Thymus (tissue), 11 donors: ENCODE data around the gene AFF3. TPM values are rescaled to one million over a fixed set of nuclear protein-coding genes. Genes with fewer than 3 reads are reported as not detected.

ENCODE experiments used
- DNase-seq, 9 donors: peaks; one replicate each; pipeline ENCODE4 v3.0.0-alpha.2; 2013; ENCODE audit warnings: low spot score in 9 of 9, low read depth in 6 of 9, missing footprints in 1 of 9
- H3K27ac ChIP-seq, 2 donors: one replicate each; pipeline ENCODE4 v1.5.1; 2013; ENCODE audit warnings: control low read depth in 1 of 2, low read depth in 1 of 2, low read length in 1 of 2, mild to moderate bottlenecking in 1 of 2, moderate library complexity in 1 of 2
- H3K27me3 ChIP-seq, 2 donors: one replicate each; pipeline ENCODE4 v1.5.1; 2013; ENCODE audit warnings: low read length in 1 of 2; ENCODE audit not compliant: control insufficient read depth in 2 of 2, insufficient read depth in 1 of 2
- H3K36me3 ChIP-seq, 2 donors: one replicate each; pipeline ENCODE4 v1.5.1; 2013; ENCODE audit warnings: low read length in 1 of 2, mild to moderate bottlenecking in 1 of 2, moderate library complexity in 1 of 2; ENCODE audit not compliant: control insufficient read depth in 2 of 2, insufficient read depth in 2 of 2
- H3K4me1 ChIP-seq, 2 donors: one replicate each; pipeline ENCODE4 v1.5.1; 2013; ENCODE audit warnings: low read length in 2 of 2; ENCODE audit not compliant: control insufficient read depth in 2 of 2, insufficient read depth in 2 of 2
- H3K4me3 ChIP-seq, 2 donors: one replicate each; pipeline ENCODE4 v1.5.1; 2013; ENCODE audit warnings: low read length in 2 of 2, control low read depth in 1 of 2, mild to moderate bottlenecking in 1 of 2
- H3K9me3 ChIP-seq, 2 donors: one replicate each; pipeline ENCODE4 v1.5.1; 2013; ENCODE audit warnings: low read length in 1 of 2, mild to moderate bottlenecking in 1 of 2; ENCODE audit not compliant: control insufficient read depth in 2 of 2, insufficient read depth in 1 of 2
- WGBS: extraction: QIAGEN DNeasy Blood & Tissue Kit; methylation state at CpG from one replicate; pipeline ENCODE4 v1.1.7; 2013; 5-methylcytosine and 5-hydroxymethylcytosine counted together
- polyA plus RNA-seq: library from polyadenylated mRNA; stranded (reverse); fragments of 200-250 nt; gene quantifications from one replicate; pipeline ENCODE4 v1.2.3, GENCODE V29; 2013
- total RNA-seq: library from RNA; stranded (reverse); fragments of 120-200 nt; gene quantifications from one replicate; pipeline ENCODE4 v1.2.4, GENCODE V29; 2013
- donor health status: healthy.

Gene AFF3
- total and polyA plus RNA-seq, 2 donors, result 5.3 to 9.7 TPM

DNA sequence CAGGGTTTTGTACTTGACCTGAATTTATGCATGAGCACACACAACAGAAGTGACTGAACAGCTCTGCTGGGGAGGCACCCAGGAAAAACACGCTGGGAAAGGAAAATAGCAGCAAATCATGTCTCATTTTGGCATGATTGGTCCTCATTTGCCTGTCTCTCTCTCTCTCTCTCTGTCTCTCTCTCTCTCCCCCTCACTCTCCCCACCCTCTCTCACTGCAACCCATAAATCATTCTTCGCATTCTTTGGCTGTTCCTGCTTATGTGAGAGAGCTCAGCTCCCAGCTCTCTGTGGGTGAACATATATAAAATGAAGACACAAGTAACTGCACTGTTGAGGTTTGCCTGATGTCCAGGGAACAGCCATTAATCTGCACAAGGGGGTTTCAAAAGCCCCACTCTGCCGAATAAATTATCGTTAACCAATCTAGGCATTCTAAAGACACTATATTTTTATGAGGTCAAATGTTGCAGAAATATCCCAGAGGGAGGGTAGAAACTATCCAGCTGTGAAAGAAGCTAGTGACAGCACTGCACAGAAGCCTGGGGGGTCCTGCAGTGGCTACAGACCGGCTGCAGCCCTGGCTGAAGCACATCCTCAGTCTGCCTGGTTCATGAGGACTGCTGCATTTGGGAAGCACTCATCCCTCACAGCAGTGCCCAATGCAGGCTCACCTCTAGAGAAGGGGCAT is 260.3 kb downstream of the AFF3 start:
- Histone ChIP-seq H3K36me3 (no peaks in the 10 kb centered on the region), H3K27ac (no peak overlapping the region), H3K9me3 (no peaks in the 10 kb centered on the region), H3K4me1 (no peaks in the 10 kb centered on the region), H3K27me3 (no peaks in the 10 kb centered on the region), H3K4me3 (no peak overlapping the region)
- no peak for DNase-seq
- 80% methylated on average over 5 of the region's 5 CpGs for WGBS

DNA sequence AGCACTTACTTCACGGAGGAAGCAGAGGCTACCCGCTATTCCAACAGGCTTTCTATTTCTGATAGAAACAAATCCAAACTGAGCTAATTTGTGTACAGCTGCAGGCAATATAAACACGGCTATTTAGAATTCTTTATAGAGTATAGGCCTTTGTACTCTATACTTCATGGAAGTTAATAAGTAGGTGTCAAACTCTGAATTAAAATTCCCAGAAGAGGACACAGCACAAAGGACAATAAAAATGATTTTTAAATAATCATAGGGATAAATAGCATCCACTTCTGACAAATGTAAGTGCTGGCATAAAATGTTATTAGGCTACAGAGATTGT is 261.5 kb downstream of the AFF3 start:
- Histone ChIP-seq H3K27me3 (no peaks in the 10 kb centered on the region), H3K27ac (no peak overlapping the region), H3K4me3 (no peak overlapping the region), H3K9me3 (no peaks in the 10 kb centered on the region), H3K4me1 (no peaks in the 10 kb centered on the region), H3K36me3 (no peaks in the 10 kb centered on the region)
- WGBS, result 99% methylated on average over 3 of the region's 3 CpGs
- no peak for DNase-seq

DNA sequence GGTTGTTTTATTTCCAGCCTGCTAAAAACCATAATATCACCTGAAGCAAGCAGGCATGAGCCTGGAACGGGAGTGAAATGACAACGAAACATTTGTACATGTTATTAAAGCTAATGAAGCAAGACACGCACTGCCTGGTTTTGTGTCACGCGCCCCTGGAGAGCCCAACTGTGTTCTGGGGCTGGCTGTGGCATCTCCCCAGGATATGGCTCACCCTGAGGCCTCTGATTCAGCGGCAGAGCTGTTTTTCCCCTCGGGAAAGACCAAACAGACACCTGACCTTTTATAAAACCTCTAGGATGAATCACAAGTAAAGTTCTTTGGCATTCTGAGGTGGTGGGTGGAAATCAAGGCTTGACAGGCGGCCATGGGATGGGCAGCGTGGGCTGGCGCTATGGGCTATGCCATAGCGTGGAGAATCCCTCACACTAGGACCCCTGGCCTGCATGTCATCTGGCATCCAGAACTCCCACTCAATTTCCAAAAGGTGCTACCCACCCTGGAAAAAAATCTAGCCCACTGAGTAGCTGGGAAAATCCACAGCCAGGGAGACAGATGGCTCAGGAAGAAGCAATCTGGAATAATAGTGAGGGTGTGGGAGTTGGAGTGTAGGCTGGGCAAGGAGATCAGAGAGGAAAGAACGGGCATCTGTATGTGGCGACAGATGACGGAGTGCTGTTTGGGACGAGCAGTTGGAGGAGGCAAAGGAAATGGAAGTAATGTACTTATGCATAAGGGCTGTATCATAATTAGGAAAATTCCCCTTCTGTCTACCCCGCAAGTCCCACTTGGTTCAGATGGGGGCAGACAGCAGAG is 262.0 kb downstream of the AFF3 start:
- Histone ChIP-seq H3K4me1 (no peaks in the 10 kb centered on the region), H3K9me3 (no peaks in the 10 kb centered on the region), H3K27me3 (no peaks in the 10 kb centered on the region), H3K36me3 (no peaks in the 10 kb centered on the region), H3K4me3 (no peak overlapping the region), H3K27ac (no peak overlapping the region)
- no peak for DNase-seq
- 96% methylated on average over 16 of the region's 16 CpGs for WGBS

DNA sequence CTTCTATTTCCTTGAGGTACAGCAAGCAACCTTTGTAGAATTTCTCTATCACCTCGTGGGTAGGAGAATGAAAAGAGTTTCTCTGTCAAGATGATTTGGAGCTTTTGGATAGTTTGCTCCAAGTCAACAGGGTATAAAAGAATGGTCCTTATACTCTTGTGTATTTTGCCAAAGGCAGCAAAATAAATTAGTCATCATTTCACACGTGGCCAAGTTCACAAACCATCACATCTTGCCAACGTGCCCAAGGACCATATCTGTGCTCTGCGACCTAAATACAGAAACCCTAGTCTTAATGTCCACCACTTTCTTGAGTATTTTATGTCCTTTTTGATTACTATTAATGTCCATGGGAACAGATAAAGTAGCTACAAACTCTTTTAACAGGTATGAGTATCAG is 262.9 kb downstream of the AFF3 start:
- H3K27ac ChIP-seq, result no peak overlapping the region
- no peaks in the 10 kb centered on the region for H3K9me3 ChIP-seq
- H3K27me3 ChIP-seq, result no peaks in the 10 kb centered on the region
- 92% methylated on average over 4 of the region's 4 CpGs for WGBS
- no peak overlapping the region for H3K4me3 ChIP-seq
- no peaks in the 10 kb centered on the region for H3K36me3 ChIP-seq
- H3K4me1 ChIP-seq, result no peaks in the 10 kb centered on the region
- DNase-seq, result no peak

DNA sequence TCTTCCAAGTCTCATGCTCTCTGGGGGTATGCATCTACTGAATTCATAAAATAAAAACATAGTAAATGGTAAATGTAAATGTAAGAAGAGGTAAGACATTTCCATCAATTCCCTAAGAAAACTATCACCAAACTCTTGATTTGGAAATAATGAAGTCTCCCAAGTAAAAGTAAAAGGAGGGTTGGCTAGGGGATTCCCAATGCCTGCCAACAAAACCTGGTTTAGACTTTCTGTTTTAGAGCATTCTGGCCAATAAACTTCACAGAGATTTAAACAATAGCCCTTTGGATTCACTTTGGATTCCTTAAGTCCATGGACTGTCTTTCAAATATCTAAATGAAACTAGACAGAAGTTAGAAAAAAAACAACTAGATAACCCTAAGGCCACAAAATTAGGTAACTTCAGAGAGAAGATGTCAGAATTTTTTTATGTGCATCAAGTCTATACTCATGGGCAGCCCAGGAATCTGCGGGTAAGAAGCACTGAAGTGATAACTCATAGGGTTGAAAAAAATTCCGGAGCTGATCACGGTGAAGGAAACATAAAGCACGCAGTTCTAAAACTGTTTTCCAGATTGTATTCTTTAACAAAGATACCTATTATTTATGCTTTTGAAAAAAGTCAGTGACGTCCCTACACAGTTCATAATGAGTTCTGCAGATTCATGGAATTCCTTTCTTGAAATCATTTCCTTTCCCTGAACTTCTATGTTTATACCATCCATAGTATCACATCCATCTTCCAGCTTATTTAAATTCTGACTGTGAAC is 263.6 kb downstream of the AFF3 start:
- no peak for DNase-seq
- no peak overlapping the region for H3K4me3 ChIP-seq
- 97% methylated on average over 5 of the region's 5 CpGs for WGBS
- no peaks in the 10 kb centered on the region for H3K9me3 ChIP-seq
- H3K27ac ChIP-seq, result no peak overlapping the region
- H3K36me3 ChIP-seq, result no peaks in the 10 kb centered on the region
- no peaks in the 10 kb centered on the region for H3K27me3 ChIP-seq
- no peaks in the 10 kb centered on the region for H3K4me1 ChIP-seq

DNA sequence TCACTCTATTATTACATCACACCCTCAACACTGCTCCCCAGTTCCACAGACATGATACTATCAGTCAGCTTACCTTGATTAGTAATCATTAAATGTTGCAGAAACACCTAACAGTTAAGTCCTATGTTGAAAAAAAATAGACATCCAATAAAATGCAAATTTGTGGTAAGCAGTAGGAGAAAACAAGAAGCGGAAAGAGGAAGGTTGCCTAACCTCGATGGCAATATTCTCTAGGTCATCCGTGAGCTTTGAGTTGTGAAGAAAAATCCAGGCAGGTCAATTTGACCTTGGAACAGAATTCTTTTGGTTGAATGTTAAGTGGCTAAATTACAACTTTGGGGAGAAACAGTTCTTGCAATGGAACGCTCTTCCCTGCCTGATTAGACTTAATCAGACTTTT is 264.4 kb downstream of the AFF3 start:
- H3K27ac ChIP-seq, result no peak overlapping the region
- WGBS, result 75% methylated on average over 4 of the region's 4 CpGs
- H3K36me3 ChIP-seq, result no peaks in the 10 kb centered on the region
- no peak for DNase-seq
- no peaks in the 10 kb centered on the region for H3K9me3 ChIP-seq
- H3K4me3 ChIP-seq, result no peak overlapping the region
- no peaks in the 10 kb centered on the region for H3K27me3 ChIP-seq
- no peaks in the 10 kb centered on the region for H3K4me1 ChIP-seq

DNA sequence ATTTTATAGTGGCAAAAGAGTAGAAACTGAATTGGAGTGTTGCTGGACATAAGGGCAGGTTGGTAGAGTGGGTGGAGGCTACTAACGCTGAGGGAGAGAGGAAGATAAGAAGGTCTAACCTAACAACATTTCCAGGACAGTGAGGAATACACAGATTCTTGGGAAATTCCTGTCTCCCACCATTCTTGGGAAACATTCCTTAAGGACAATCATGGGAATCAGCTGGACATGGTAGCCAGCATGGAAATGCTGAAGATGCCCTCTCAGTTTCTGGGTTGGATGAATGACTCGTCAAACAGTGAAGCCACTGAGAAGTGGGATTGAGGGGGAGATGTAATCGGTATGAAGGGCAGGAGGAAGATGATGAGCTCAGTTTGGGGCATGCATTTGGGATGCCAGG is 265.4 kb downstream of the AFF3 start:
- no peak overlapping the region for H3K4me3 ChIP-seq
- 96% methylated on average over 3 of the region's 3 CpGs for WGBS
- H3K9me3 ChIP-seq, result no peaks in the 10 kb centered on the region
- no peak for DNase-seq
- H3K27me3 ChIP-seq, result no peaks in the 10 kb centered on the region
- no peaks in the 10 kb centered on the region for H3K4me1 ChIP-seq
- no peak overlapping the region for H3K27ac ChIP-seq
- H3K36me3 ChIP-seq, result no peaks in the 10 kb centered on the region

DNA sequence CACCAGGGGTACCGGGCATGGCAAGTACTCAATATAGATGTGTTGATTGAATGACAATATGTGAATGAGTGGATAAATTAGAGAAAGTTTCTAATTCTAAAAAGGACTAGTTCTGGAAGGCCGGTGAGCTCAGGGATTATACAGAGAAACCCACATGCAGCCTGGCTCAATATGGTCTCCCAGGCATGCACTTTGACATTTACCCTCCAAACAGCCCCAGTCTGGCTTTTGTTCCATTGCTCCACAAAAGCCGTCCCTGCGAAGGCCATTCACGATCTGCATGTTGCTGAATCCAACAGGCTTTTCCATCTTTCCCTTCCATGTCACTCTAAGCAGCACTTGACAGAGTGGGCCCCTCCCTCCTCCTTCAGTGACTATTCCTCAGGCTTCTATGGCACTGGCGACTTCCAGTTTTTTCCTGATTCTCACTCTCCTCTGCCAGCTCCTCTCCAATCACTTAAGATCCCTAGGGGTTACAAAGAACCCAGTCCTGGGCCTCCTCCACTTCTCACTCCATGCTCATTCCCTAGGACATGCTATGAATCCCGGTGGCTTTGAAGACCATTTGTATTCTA is 266.7 kb downstream of the AFF3 start:
- Histone ChIP-seq H3K9me3 (no peaks in the 10 kb centered on the region), H3K4me3 (no peak overlapping the region), H3K4me1 (no peaks in the 10 kb centered on the region), H3K27ac (no peak overlapping the region), H3K36me3 (no peaks in the 10 kb centered on the region), H3K27me3 (no peaks in the 10 kb centered on the region)
- no peak for DNase-seq
- WGBS, result 98% methylated on average over 7 of the region's 7 CpGs

DNA sequence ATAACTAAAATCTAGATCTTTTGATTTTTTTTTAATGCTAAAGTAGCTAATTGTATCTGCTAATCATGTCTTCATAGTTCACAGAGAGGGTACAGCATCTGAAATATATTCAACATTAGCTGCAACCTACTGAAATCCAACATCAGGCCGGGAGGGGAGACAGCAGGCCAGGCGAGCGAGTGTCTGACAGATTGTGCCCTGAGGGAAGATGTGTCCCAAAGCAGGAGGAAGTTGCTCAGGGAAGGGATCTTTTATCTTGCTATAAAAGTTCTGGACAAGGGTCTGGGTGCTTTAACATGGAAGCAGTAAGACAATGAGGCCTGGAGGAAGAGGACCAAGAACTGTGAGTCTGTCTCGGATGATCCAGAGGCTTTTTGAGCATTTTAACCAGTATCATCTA is 274.1 kb downstream of the AFF3 start:
- peaks cover 0 to 22% of the 10 kb centered on the region in 2 donors for H3K4me1 ChIP-seq
- no peak overlapping the region for H3K27ac ChIP-seq
- WGBS, result 95% methylated on average over 4 of the region's 4 CpGs
- no peaks in the 10 kb centered on the region for H3K36me3 ChIP-seq
- no peak overlapping the region for H3K4me3 ChIP-seq
- H3K9me3 ChIP-seq, result no peaks in the 10 kb centered on the region
- DNase-seq, result no peak
- H3K27me3 ChIP-seq, result no peaks in the 10 kb centered on the region
